ENCODE data around the gene ZCCHC8.

GRCh38 chr12:122528582-122528981 is 27.9 kb upstream of the ZCCHC8 start:
- TF ChIP-seq MAZ (IDR thresholded peaks at IDR 0.05; ENCODE audit: borderline replicate concordance, low read depth, low read length) (no peak), CBX8 (IDR thresholded peaks at IDR 0.05) (no peak), HMGXB4 (CRISPR knock-in tag; IDR thresholded peaks at IDR 0.05; ENCODE audit: borderline replicate concordance) (no peak), PBX3 (IDR thresholded peaks at IDR 0.05) (no peak), CTCF (IDR thresholded peaks at IDR 0.05) (no peak), KDM5A (IDR thresholded peaks at IDR 0.05) (no peak)
